Astrocyte (in vitro differentiated cells and primary cell): ENCODE measurements around the gene JUP. TPM values are rescaled to one million over a fixed set of nuclear protein-coding genes. Genes with fewer than 3 reads are reported as not detected.

Experiments used
- DNase-seq: peaks from one replicate; pipeline ENCODE4 v3.0.0-alpha.2; 2010; ENCODE audit warnings: low read depth
- FAIRE-seq: peaks from 2 replicates; lab custom pipeline; 2011; peaks lifted over from hg19 to GRCh38; lab: Jason Lieb, UNC
- H2AFZ ChIP-seq: 2 replicates; pipeline ENCODE4 v1.6.0; 2012; ENCODE audit warnings: low read depth, low read length, inconsistent platforms
- H3K27ac ChIP-seq: 2 replicates; pipeline ENCODE4 v1.5.1; 2011; ENCODE audit warnings: low read depth, low read length, inconsistent platforms
- H3K27me3 ChIP-seq: 2 replicates; pipeline ENCODE4 v1.6.0; 2011; ENCODE audit warnings: low read length, inconsistent platforms; ENCODE audit not compliant: insufficient read depth
- H3K36me3 ChIP-seq: 2 replicates; pipeline ENCODE4 v1.5.1; 2011; ENCODE audit warnings: low read length, inconsistent platforms; ENCODE audit not compliant: insufficient read depth
- H3K4me1 ChIP-seq: 2 replicates; pipeline ENCODE4 v1.5.1; 2011; ENCODE audit warnings: low read length, inconsistent platforms; ENCODE audit not compliant: insufficient read depth
- H3K4me2 ChIP-seq: 2 replicates; pipeline ENCODE4 v1.6.0; 2012; ENCODE audit warnings: low read length, inconsistent platforms
- H3K4me3 ChIP-seq: 2 replicates; pipeline ENCODE4 v1.5.1; 2011; ENCODE audit warnings: low read depth, mild to moderate bottlenecking, low read length, inconsistent platforms; ENCODE audit not compliant: insufficient read depth
- H3K79me2 ChIP-seq: 2 replicates; pipeline ENCODE4 v1.6.0; 2012; ENCODE audit warnings: mild to moderate bottlenecking, low read length, inconsistent platforms; ENCODE audit not compliant: insufficient read depth
- H3K9ac ChIP-seq: 2 replicates; pipeline ENCODE4 v1.6.0; 2012; ENCODE audit warnings: mild to moderate bottlenecking, low read length, inconsistent platforms
- H3K9me3 ChIP-seq: 2 replicates; pipeline ENCODE4 v1.5.1; 2012; ENCODE audit warnings: low read depth, mild to moderate bottlenecking, low read length, inconsistent platforms; ENCODE audit not compliant: insufficient read depth
- H4K20me1 ChIP-seq: 2 replicates; pipeline ENCODE4 v1.6.0; 2012; ENCODE audit warnings: low read length, inconsistent platforms; ENCODE audit not compliant: insufficient read depth
- H3K27ac Mint-ChIP-seq: one replicate; pipeline ENCODE4 v1.8.0; 2021; ENCODE audit warnings: mild to moderate bottlenecking, mixed read lengths; ENCODE audit not compliant: unreplicated experiment
- H3K27me3 Mint-ChIP-seq: one replicate; pipeline ENCODE4 v1.8.0; 2021; ENCODE audit warnings: low read depth, mixed read lengths; ENCODE audit not compliant: unreplicated experiment
- H3K36me3 Mint-ChIP-seq: one replicate; pipeline ENCODE4 v1.8.0; 2021; ENCODE audit warnings: low read depth, mixed read lengths; ENCODE audit not compliant: unreplicated experiment
- H3K4me1 Mint-ChIP-seq: one replicate; pipeline ENCODE4 v1.8.0; 2021; ENCODE audit warnings: low read depth, mixed read lengths; ENCODE audit not compliant: unreplicated experiment
- H3K4me3 Mint-ChIP-seq: one replicate; pipeline ENCODE4 v1.8.0; 2021; ENCODE audit warnings: mild to moderate bottlenecking, moderate library complexity, mixed read lengths; ENCODE audit not compliant: unreplicated experiment
- H3K9me3 Mint-ChIP-seq: one replicate; pipeline ENCODE4 v1.8.0; 2021; ENCODE audit warnings: mild to moderate bottlenecking, mixed read lengths; ENCODE audit not compliant: unreplicated experiment
- EZH2 ChIP-seq: IDR thresholded peaks from 2 replicates; pipeline ENCODE4 v1.6.1; 2012; ENCODE audit warnings: mild to moderate bottlenecking, low read length, inconsistent platforms; ENCODE audit not compliant: insufficient read depth
- total RNA-seq: library from RNA; stranded (reverse); gene quantifications from 2 replicates; pipeline ENCODE4 v1.2.1, GENCODE V29; 2021
- TF ChIP-seq, protein P1 (sequence below): IDR thresholded peaks from 2 replicates; pipeline ENCODE4 v1.5.1; 2011; ENCODE audit warnings: low read depth, mild to moderate bottlenecking, inconsistent platforms, low read length, moderate library complexity; ENCODE audit not compliant: insufficient read depth

JUP gene
- total RNA-seq, 1 donor from 2014 or later, result 236 TPM

DNA sequence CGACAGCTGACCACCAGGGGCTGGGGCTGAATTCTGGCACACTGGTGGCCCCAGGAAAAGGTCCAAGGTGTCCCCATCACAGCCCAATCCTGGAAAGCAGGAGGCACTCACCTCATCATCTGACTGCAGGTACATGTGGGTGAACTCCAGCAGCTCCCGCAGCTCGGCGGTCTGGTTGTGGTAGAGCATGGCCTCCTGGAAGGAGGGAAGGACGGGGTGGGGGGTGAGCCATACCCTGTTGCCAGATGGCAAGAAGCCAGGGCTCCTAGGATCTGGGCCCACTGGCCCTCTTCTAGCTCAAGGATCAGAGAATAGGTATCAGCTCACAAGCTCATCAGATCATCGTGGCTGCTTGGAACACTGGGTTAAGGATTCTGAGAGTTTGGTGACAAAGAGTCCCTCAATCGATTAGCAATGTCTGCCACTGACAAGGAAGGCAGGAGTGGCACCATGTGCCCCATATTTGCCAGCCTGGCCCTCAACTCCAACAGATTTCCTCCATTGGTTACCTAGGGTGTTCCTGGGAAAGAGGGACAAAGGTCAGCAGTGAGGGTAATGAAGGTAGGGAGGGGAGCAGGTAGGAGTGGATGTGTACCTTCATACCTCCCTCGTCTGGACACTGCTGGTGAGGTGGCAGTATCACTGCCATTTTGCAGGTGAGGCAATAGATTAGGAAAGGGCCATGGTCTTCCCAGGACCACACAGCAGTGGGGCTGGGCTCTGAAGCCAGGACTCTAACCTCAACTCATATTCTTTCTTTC lies 20.4 kb upstream of the JUP start:
- TF ChIP-seq EZH2, result no peak
- TF ChIP-seq, protein P1, sequence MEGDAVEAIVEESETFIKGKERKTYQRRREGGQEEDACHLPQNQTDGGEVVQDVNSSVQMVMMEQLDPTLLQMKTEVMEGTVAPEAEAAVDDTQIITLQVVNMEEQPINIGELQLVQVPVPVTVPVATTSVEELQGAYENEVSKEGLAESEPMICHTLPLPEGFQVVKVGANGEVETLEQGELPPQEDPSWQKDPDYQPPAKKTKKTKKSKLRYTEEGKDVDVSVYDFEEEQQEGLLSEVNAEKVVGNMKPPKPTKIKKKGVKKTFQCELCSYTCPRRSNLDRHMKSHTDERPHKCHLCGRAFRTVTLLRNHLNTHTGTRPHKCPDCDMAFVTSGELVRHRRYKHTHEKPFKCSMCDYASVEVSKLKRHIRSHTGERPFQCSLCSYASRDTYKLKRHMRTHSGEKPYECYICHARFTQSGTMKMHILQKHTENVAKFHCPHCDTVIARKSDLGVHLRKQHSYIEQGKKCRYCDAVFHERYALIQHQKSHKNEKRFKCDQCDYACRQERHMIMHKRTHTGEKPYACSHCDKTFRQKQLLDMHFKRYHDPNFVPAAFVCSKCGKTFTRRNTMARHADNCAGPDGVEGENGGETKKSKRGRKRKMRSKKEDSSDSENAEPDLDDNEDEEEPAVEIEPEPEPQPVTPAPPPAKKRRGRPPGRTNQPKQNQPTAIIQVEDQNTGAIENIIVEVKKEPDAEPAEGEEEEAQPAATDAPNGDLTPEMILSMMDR, result no peak
- Histone ChIP-seq H3K27ac (no peak overlapping the region), H3K4me2 (no peak overlapping the region), H3K9me3 (no peaks in the 10 kb centered on the region), H3K36me3 (peaks cover 10% of the 10 kb centered on the region), H3K9ac (no peak overlapping the region), H3K27me3 (no peaks in the 10 kb centered on the region), H3K4me1 (peaks cover 14% of the 10 kb centered on the region), H4K20me1 (peaks cover 48% of the 10 kb centered on the region), H2AFZ (no peak overlapping the region), H3K4me3 (no peak overlapping the region), H3K79me2 (peaks cover 32% of the 10 kb centered on the region)
- Mint-ChIP-seq H3K36me3 (peaks cover 14% of the 10 kb centered on the region), H3K27ac (no peak overlapping the region), H3K4me3 (no peak overlapping the region), H3K27me3 (no peaks in the 10 kb centered on the region), H3K4me1 (peaks cover 12% of the 10 kb centered on the region), H3K9me3 (no peaks in the 10 kb centered on the region)
- DNase-seq (no peak), FAIRE-seq (no peak)

DNA sequence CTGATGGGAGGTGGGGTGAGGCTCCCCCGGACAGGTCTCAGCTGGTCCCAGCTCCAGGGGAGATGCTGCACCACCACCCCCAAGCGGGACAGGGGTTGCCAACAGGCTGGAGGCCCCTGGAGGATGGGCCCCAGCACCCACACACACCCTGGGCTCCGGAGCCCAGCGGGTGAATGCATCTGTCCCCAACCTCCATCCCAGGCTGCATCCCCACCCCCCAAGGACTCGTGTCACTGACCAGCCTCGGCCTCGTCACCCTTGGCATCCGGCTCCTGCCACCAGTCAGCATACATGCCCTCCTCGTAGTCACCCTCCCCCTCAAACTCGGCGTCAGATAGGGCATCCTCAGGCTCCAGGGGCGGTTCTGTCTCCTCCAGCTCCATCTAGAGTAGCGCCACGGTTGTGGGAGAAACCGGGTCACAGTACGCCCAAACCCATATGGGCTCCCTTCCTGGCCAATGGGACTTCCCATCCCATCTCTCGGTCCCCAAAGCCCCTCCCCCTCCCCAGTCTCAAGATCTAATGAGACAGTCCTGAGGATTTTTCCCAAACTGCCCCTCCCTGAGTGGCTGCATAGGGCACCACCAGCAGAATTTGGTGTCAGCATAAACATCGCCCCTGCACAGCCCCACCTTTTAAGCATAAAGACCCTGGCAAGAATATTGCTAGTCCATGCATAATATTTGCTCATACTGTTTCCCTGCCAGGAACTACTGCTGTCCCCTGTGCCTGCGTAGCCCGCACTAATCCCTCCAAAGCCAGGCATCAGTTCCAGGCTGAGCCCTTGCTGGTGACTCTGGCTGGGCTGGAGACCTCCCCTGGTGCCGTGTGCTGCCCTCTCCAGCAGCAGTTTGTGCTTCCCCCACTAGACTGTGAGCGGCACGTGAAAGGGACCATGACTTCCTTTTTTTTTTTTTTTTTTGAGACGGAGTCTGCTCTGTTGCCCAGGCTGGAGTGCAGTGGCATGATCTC lies 16.8 kb upstream of the JUP start:
- H3K27ac ChIP-seq, result no peak overlapping the region
- Mint-ChIP-seq H3K4me3 (no peak overlapping the region), H3K27ac (no peak overlapping the region), H3K4me1 (peaks cover 14% of the 10 kb centered on the region), H3K36me3 (peaks cover 11% of the 10 kb centered on the region), H3K27me3 (no peaks in the 10 kb centered on the region), H3K9me3 (no peaks in the 10 kb centered on the region)
- H3K9ac ChIP-seq, result no peak overlapping the region
- H4K20me1 ChIP-seq, result peaks cover 24% of the 10 kb centered on the region
- no peak overlapping the region for H3K4me3 ChIP-seq
- no peaks in the 10 kb centered on the region for H3K9me3 ChIP-seq
- TF ChIP-seq, protein P1, result no peak
- TF ChIP-seq EZH2, result no peak
- H3K4me2 ChIP-seq, result no peak overlapping the region
- FAIRE-seq (no peak), DNase-seq (no peak)
- no peak overlapping the region for H2AFZ ChIP-seq
- H3K4me1 ChIP-seq, result peaks cover 10% of the 10 kb centered on the region
- H3K36me3 ChIP-seq, result peaks cover 10% of the 10 kb centered on the region
- peaks cover 5% of the 10 kb centered on the region for H3K79me2 ChIP-seq
- H3K27me3 ChIP-seq, result no peaks in the 10 kb centered on the region
